HG03039 (cell line): Measurements from ENCODE around the gene DDIT3.

Source experiments
- ATAC-seq: cut with Tn5 transposase; IDR thresholded peaks from one replicate; pipeline ENCODE4 v1.9.1; 2021; ENCODE audit warnings: mild to moderate bottlenecking, moderate library complexity; ENCODE audit not compliant: unreplicated experiment

DDIT3 gene

DNA sequence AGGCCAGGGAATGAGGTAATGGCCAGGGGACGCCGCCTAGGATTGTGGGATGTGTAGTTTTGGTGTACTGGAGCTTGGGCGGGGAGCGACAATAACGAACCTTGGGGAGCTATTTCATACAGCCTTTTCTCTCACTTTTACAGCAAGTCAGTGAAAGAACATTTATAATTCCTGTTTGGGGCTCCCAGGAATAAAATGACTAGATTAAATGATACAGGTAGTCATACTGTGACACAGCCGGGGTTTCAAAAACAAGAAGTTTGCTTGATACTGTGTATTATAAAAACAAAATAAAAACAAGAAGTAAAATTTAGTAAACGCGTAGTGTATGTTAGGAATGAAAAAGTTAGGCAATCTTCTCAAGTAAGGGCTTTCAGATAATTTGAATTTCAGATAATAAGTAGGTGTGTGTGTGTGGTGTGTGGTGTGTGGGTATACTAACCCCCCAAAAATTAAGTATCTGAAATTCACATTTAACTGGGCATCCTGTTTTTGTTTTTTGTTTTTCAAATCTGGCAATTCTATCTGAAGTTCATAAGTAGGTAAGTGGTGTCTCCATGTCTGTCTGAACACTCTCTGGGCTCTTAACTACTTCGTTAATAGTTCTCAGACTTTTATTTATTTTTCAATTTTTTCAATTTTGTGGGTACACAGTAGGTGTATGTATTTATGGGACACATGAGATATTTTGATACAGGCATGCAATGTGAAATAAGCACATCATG, 27.1 kb upstream of the DDIT3 start:
- no peak for ATAC-seq

- ATAC-seq = peak; percentile 97
These were observed 26.3 kb upstream of the DDIT3 start, which contains the start of gene DCTN2 for GRCh38 chr12:57546438-57547287. DCTN2 (minus strand) TSS chr12:57547192; CDS start chr12:57547063, 129 bp downstream.

DNA sequence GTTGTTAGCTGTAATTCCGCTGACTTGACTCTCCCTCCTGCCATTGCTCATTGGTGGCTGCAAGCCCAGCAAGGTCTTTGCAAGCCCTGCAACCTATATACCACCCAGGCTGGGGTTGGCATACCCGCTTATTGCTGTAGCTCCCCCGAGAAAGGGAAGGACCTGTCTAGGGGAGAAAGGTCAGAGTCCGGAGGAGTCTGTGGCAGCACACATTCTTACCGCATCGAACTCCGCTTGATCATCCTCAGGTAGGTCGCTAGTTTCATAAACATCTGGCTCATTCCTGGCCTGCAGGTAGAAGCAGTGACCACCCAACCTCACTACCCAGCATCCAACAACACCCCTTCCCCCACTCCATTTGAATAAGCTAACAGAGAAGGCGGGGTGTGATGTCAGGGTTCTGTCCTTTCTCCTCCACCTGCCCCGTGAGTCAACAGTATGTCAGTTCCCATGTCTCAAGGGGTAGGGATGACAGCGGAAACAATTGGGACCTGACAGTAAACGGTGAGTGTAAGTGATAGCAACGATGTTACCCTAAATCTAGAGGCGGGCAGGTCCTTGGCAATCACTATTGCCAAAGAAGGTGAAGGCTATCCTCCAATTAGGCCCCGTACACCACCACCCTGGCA, 25.6 kb upstream of the DDIT3 start:
- ATAC-seq = no peak

DNA sequence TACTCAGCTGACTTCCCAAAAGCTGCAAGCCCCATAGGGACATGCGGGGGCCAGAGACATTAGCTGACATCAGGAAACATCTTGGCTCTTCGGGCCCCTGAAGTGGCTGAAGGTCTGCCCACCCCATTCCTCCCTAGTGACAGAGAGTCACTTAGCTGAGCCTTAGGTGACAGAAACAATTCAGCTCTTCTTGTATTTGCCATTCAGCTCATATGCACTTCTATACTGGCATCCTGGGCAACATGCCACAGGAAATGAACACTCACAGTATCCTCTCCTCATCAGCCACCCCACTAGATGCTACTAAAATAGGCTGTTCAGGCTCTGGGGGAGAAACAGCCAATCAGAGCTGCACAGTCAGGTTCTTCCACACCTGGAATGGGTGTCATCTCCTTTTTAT, 23.3 kb upstream of the DDIT3 start:
- no peak for ATAC-seq

DNA sequence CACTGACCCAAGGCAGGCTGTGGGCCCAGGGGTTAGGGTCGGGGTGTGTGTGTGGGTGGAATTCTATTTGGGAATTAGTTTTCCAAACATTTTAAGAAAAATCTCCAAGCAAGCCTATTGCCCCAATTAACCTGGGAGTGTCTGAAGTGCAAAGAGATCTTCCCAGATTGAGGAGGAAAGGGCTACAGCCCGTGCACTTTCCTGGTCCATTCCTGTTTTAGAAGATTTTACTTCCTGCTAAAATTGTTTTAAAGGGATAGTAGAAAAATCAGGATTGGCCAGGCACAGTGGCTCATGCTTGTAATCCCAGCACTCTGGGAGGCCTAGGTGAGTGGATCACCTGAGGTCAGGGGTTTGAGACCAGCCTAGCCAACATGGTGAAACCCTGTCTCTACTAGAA, 21.4 kb upstream of the DDIT3 start:
- ATAC-seq = no peak

DNA sequence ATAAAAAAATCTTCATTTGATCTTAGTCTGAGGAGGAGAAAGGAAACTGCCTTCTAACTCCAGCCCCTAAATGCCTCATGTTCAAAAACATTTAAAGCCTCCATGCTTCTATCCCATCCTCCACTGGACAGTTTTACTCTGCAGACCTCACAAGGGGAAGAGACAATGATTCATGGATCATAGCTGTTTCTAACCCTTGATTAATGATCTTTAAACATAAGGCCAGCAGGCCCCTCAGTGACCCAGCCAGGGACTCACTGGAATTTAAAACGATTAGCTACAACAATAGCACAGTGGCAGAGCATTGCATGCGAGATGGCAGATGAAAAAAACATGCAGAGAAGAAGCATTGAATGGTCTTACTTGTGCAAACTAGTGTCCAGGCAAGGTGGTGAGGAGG, 20.7 kb upstream of the DDIT3 start:
- no peak for ATAC-seq

- ATAC-seq = no peak
These were observed 18.9 kb upstream of the DDIT3 start for GRCh38 chr12:57539134-57539768.

GRCh38 chr12:57536597-57536942, 16.3 kb upstream of the DDIT3 start:
- ATAC-seq = no peak

DNA sequence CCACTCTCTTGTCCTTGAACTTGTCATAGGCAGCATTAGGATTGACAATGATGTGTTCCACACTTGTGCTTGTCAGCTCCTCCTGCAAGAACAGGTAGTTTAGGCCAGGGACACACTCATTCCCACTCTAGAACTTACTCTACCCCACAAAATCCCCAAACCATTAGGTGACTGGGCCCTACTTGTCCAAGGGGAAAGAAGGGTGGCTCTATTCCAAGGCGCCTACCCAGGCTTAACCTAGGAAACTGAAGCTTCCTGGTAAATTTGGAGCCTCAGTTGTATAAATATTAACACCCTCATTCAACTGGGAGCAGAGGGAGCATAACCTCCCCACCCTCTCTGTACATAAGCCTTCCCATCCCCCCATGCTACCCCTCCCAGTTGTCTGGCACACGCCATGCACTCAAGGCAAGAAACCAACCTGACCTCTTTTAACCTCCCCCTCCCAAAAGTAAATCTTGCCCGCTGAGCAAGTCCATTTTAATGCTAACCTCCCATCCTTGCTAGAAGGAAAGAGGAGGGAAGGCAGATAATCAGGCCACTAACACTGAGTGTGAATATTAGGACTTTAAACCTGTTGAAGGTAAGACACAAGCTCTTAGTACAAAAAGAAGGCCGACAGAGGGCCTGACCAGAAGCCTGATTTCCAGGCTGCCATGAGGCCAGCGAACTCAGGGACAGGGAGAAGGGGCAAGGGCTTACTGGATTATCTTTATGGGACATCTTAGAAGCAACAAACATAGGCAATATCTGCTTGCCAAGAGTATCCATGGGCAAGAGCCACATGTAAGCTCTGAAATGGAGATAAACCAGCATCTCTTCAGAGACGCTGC, 15.7 kb upstream of the DDIT3 start:
- no peak for ATAC-seq

- no peak for ATAC-seq
These were observed 14.8 kb upstream of the DDIT3 start for GRCh38 chr12:57534991-57535543.

GRCh38 chr12:57534250-57534649, 13.9 kb upstream of the DDIT3 start:
- no peak for ATAC-seq

- no peak for ATAC-seq
These were observed 12.8 kb upstream of the DDIT3 start for GRCh38 chr12:57533108-57533507.

- ATAC-seq = no peak
These were observed 11.5 kb upstream of the DDIT3 start for GRCh38 chr12:57531836-57532235.

DNA sequence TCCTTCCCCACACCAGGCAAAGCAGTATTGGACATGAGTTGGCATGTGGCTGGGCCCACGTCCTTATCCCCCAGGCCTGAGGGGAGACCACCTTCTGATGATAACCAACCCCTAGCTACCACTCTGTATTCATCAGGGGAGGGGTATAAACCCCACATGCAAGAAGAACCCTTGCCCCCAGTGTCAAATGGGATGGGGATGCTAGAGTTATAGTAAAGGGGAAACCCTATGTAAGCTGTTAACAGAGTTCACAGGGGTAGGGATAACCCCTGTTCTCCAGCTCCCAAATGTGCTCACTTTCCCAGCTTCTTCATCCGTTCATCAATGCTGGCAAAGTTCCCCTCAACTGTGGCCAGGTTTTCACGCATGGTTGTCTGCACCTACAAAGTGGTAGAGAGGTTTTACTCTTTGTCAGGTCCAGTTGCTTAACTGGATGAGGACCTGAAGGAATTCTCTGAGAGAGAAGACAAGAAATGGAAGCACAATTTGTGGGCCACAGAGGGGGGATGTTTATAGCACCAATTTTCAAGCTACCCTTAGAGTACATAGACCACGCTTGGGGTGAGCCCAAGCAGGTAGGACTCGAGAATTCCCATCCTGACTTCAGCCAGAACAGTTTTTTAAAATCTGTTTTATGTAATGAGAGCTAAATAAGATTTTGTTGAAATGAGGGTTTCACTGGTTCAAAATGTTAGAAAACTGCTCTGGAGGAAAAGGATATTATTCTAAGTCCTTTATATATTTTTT, 10.3 kb upstream of the DDIT3 start:
- no peak for ATAC-seq

DNA sequence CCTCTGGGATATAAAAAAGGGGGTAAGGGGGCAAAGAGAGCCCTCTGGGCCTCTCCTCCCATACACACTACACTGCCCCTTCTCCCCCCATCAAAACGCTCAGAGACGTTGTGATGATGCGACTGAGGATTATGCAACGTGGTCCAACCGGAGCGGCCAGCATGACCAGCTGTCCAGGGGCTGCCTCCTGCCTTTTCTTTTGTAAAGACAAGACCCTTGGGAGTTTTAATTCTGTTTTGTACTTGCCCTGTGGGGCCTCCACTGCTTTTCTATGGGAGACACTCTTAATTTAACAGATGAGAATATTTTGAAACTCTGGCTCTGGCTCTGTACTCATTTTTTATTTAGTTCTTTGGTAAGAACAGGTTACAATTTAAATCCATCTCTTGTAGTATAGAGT, 9.5 kb upstream of the DDIT3 start:
- no peak for ATAC-seq

- no peak for ATAC-seq
These were observed 8.7 kb upstream of the DDIT3 start for GRCh38 chr12:57528831-57529555.

- no peak for ATAC-seq
These were observed 7.9 kb upstream of the DDIT3 start for GRCh38 chr12:57528176-57528575.

DNA sequence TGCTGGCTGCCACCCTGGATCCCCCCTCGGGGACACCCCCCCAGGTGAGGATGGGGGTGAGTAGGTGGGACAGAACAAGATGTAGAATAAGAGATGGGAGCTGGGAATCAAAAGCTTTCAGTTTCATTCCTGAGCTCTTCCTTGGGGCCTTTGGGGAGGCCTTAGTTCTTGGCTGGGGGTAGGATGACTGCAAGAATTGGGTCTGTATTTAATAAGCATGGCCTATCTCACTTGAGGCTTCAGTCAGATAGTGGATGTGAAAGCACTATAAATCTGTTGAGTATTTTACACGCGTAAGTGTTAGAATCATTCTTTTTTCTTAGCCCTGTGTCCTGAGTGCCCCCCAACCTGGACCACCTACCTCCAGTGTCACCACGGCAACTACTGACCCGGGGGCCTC, 6.9 kb upstream of the DDIT3 start:
- no peak for ATAC-seq
